ENCODE data around the gene GADD45A. TPM values are rescaled to one million over a fixed set of nuclear protein-coding genes. Genes with fewer than 3 reads are reported as not detected.

GADD45A gene
- total and polyA plus RNA-seq, 9 of the 15 experiments (the other 6 are each of a cell fraction or from before 2014, with no cell fraction given): 21.3 to 156 (median 62.1) TPM

DNA sequence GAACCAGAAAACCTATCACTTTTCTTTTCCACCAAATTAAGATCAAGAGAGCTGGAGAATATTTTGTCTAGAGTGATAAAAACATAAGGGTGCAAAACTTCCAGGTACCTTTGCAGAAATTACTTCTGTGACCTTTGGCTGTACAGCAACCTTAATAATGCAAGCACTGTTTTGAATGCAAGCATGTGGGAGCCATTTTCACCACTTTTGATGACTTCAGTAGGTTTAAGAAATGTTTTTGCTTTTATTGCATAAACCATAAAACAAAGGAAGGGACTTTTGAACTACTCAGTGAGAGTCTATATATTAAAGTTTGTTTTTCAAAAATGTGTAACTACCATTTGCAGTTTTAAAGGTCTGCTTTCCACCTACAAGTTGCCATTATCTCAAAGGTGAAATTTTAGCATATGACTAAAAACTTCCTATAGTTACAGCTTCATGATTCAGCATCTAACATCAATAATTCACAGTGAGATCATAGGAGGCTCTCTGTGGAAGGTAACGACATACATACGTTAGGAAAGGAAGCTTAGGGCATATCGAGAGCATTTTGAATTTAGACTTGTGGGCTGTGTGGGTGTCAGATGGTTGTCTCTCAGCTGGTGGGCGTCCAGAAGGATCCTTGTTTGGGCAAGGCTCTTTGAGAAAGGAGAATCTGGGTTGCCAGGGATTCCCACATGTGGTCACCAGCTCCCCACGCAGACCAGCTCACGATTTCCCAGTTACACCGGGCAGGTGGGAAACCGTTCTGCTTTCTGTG lies 1.1 kb upstream of the GADD45A start (continued):
- TF ChIP-seq, protein P1, sequence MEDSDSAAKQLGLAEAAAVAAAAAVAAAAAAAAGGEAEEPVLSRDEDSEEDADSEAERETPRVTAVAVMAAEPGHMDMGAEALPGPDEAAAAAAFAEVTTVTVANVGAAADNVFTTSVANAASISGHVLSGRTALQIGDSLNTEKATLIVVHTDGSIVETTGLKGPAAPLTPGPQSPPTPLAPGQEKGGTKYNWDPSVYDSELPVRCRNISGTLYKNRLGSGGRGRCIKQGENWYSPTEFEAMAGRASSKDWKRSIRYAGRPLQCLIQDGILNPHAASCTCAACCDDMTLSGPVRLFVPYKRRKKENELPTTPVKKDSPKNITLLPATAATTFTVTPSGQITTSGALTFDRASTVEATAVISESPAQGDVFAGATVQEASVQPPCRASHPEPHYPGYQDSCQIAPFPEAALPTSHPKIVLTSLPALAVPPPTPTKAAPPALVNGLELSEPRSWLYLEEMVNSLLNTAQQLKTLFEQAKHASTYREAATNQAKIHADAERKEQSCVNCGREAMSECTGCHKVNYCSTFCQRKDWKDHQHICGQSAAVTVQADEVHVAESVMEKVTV (CRISPR knock-in tag; IDR thresholded peaks at IDR 0.05): no peak
- TF ChIP-seq GABPB1 (CRISPR knock-in tag; IDR thresholded peaks at IDR 0.05) (peak; percentile 41; the same call in 1 of the 2 replicates), ZNF263 (CRISPR knock-in tag; IDR thresholded peaks at IDR 0.05; ENCODE audit: borderline replicate concordance) (no peak), TFAM (CRISPR knock-in tag; conservative IDR thresholded peaks at IDR 0.05) (no peak), EZH2 (IDR thresholded peaks at IDR 0.05; ENCODE audit: borderline replicate concordance, low read depth, low read length) (no peak), TRIM24 (IDR thresholded peaks at IDR 0.05) (peak in 1 of 2 experiments; percentile 19; a peak in 1 of 4 replicates), PURB (CRISPR knock-in tag; IDR thresholded peaks at IDR 0.05; ENCODE audit: low read depth) (no peak), ARNT (IDR thresholded peaks at IDR 0.05) (0 out of 4 replicates have a peak, but pooled peaks of 1 of the 2 experiments have one; percentile 21), TAF1 (IDR thresholded peaks at IDR 0.05; ENCODE audit: control insufficient read depth, extremely low read depth, insufficient read depth, low read length, severe bottlenecking) (no peak), ZNF79 (CRISPR knock-in tag; IDR thresholded peaks at IDR 0.05; ENCODE audit: low read depth) (no peak), ZNF431 (CRISPR knock-in tag; IDR thresholded peaks at IDR 0.05) (no peak)
- TF ChIP-seq, protein P2, sequence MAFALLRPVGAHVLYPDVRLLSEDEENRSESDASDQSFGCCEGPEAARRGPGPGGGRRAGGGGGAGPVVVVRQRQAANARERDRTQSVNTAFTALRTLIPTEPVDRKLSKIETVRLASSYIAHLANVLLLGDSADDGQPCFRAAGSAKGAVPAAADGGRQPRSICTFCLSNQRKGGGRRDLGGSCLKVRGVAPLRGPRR (CRISPR knock-in tag; IDR thresholded peaks at IDR 0.05): no peak
- TF ChIP-seq, protein P3, sequence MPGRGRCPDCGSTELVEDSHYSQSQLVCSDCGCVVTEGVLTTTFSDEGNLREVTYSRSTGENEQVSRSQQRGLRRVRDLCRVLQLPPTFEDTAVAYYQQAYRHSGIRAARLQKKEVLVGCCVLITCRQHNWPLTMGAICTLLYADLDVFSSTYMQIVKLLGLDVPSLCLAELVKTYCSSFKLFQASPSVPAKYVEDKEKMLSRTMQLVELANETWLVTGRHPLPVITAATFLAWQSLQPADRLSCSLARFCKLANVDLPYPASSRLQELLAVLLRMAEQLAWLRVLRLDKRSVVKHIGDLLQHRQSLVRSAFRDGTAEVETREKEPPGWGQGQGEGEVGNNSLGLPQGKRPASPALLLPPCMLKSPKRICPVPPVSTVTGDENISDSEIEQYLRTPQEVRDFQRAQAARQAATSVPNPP (IDR thresholded peaks at IDR 0.05; ENCODE audit: borderline replicate concordance, insufficient read depth, insufficient read length): no peak
- TF ChIP-seq, protein P4, sequence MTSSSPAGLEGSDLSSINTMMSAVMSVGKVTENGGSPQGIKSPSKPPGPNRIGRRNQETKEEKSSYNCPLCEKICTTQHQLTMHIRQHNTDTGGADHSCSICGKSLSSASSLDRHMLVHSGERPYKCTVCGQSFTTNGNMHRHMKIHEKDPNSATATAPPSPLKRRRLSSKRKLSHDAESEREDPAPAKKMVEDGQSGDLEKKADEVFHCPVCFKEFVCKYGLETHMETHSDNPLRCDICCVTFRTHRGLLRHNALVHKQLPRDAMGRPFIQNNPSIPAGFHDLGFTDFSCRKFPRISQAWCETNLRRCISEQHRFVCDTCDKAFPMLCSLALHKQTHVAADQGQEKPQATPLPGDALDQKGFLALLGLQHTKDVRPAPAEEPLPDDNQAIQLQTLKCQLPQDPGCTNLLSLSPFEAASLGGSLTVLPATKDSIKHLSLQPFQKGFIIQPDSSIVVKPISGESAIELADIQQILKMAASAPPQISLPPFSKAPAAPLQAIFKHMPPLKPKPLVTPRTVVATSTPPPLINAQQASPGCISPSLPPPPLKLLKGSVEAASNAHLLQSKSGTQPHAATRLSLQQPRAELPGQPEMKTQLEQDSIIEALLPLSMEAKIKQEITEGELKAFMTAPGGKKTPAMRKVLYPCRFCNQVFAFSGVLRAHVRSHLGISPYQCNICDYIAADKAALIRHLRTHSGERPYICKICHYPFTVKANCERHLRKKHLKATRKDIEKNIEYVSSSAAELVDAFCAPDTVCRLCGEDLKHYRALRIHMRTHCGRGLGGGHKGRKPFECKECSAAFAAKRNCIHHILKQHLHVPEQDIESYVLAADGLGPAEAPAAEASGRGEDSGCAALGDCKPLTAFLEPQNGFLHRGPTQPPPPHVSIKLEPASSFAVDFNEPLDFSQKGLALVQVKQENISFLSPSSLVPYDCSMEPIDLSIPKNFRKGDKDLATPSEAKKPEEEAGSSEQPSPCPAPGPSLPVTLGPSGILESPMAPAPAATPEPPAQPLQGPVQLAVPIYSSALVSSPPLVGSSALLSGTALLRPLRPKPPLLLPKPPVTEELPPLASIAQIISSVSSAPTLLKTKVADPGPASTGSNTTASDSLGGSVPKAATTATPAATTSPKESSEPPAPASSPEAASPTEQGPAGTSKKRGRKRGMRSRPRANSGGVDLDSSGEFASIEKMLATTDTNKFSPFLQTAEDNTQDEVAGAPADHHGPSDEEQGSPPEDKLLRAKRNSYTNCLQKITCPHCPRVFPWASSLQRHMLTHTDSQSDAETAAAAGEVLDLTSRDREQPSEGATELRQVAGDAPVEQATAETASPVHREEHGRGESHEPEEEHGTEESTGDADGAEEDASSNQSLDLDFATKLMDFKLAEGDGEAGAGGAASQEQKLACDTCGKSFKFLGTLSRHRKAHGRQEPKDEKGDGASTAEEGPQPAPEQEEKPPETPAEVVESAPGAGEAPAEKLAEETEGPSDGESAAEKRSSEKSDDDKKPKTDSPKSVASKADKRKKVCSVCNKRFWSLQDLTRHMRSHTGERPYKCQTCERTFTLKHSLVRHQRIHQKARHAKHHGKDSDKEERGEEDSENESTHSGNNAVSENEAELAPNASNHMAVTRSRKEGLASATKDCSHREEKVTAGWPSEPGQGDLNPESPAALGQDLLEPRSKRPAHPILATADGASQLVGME (CRISPR knock-in tag; IDR thresholded peaks at IDR 0.05): no peak
- TF ChIP-seq, protein P5, sequence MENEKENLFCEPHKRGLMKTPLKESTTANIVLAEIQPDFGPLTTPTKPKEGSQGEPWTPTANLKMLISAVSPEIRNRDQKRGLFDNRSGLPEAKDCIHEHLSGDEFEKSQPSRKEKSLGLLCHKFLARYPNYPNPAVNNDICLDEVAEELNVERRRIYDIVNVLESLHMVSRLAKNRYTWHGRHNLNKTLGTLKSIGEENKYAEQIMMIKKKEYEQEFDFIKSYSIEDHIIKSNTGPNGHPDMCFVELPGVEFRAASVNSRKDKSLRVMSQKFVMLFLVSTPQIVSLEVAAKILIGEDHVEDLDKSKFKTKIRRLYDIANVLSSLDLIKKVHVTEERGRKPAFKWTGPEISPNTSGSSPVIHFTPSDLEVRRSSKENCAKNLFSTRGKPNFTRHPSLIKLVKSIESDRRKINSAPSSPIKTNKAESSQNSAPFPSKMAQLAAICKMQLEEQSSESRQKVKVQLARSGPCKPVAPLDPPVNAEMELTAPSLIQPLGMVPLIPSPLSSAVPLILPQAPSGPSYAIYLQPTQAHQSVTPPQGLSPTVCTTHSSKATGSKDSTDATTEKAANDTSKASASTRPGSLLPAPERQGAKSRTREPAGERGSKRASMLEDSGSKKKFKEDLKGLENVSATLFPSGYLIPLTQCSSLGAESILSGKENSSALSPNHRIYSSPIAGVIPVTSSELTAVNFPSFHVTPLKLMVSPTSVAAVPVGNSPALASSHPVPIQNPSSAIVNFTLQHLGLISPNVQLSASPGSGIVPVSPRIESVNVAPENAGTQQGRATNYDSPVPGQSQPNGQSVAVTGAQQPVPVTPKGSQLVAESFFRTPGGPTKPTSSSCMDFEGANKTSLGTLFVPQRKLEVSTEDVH (IDR thresholded peaks at IDR 0.05; ENCODE audit: low read depth, partially characterized antibody): no peak
